ENCODE measurements around the gene KCNS3. TPM values are rescaled to one million over a fixed set of nuclear protein-coding genes. Genes with fewer than 3 reads are reported as not detected.
"Not testable (repeated sequence)": the region's sequence is repeated elsewhere in the genome, so short reads cannot be mapped to it uniquely, and the experiment has no call there.

The KCNS3 gene
- total RNA-seq, 2 experiments from 2014 or later = 0.07 to 0.11 TPM

- no peaks in the 10 kb centered on the region for H3K36me3 Mint-ChIP-seq (ENCODE audit: low read depth)
- no peak for DNase-seq
- H3K9me3 Mint-ChIP-seq (ENCODE audit: low read depth) = no peaks in the 10 kb centered on the region
- H3K27ac Mint-ChIP-seq = no peak overlapping the region
- ChIA-PET POLR2A (no interaction called here), CTCF (no interaction called here)
- intact Hi-C loops (cut with DNase I, micrococcal nuclease) = no loop called here
- no peaks in the 10 kb centered on the region for H3K4me1 Mint-ChIP-seq
- ATAC-seq = no peak
- no peak overlapping the region for H3K4me3 Mint-ChIP-seq
- no peaks in the 10 kb centered on the region for H3K27me3 Mint-ChIP-seq
Observed at GRCh38 chr2:17959356-17959755, 80.9 kb downstream of the KCNS3 start.

GRCh38 chr2:17959833-17960232, 81.4 kb downstream of the KCNS3 start:
- ATAC-seq = no peak
- no peaks in the 10 kb centered on the region for H3K27me3 Mint-ChIP-seq
- H3K4me1 Mint-ChIP-seq = no peaks in the 10 kb centered on the region
- ChIA-PET CTCF (no interaction called here), POLR2A (no interaction called here)
- no peak overlapping the region for H3K27ac Mint-ChIP-seq
- no peak overlapping the region for H3K4me3 Mint-ChIP-seq
- H3K36me3 Mint-ChIP-seq (ENCODE audit: low read depth) = no peaks in the 10 kb centered on the region
- DNase-seq = no peak
- no peaks in the 10 kb centered on the region for H3K9me3 Mint-ChIP-seq (ENCODE audit: low read depth)
- intact Hi-C loops (cut with DNase I, micrococcal nuclease) = no loop called here

GRCh38 chr2:17960925-17961324, 82.5 kb downstream of the KCNS3 start:
- H3K27me3 Mint-ChIP-seq = no peaks in the 10 kb centered on the region
- CTCF ChIA-PET = no interaction called here
- intact Hi-C loops (cut with DNase I, micrococcal nuclease) = no loop called here
- H3K27ac Mint-ChIP-seq = no peak overlapping the region
- H3K4me1 Mint-ChIP-seq = no peaks in the 10 kb centered on the region
- DNase-seq (no peak), ATAC-seq (no peak)
- POLR2A ChIA-PET = no interaction called here
- no peaks in the 10 kb centered on the region for H3K36me3 Mint-ChIP-seq (ENCODE audit: low read depth)
- H3K9me3 Mint-ChIP-seq (ENCODE audit: low read depth) = no peaks in the 10 kb centered on the region
- H3K4me3 Mint-ChIP-seq = no peak overlapping the region

- DNase-seq (no peak), ATAC-seq (no peak)
- intact Hi-C loops (cut with DNase I, micrococcal nuclease) = no loop called here
- no peaks in the 10 kb centered on the region for H3K9me3 Mint-ChIP-seq (ENCODE audit: low read depth)
- H3K4me1 Mint-ChIP-seq = no peaks in the 10 kb centered on the region
- no peaks in the 10 kb centered on the region for H3K36me3 Mint-ChIP-seq (ENCODE audit: low read depth)
- ChIA-PET POLR2A (no interaction called here), CTCF (no interaction called here)
- H3K27me3 Mint-ChIP-seq = no peaks in the 10 kb centered on the region
- no peak overlapping the region for H3K4me3 Mint-ChIP-seq
- no peak overlapping the region for H3K27ac Mint-ChIP-seq
Observed at GRCh38 chr2:17961789-17962188, 83.3 kb downstream of the KCNS3 start.

GRCh38 chr2:17962876-17963275, 84.4 kb downstream of the KCNS3 start:
- no peak for DNase-seq
- intact Hi-C loops (cut with DNase I, micrococcal nuclease) = no loop called here
- ATAC-seq = no peak
- Mint-ChIP-seq H3K9me3 (ENCODE audit: low read depth) (no peaks in the 10 kb centered on the region), H3K27ac (no peak overlapping the region), H3K4me3 (no peak overlapping the region), H3K36me3 (ENCODE audit: low read depth) (no peaks in the 10 kb centered on the region), H3K4me1 (no peaks in the 10 kb centered on the region), H3K27me3 (no peaks in the 10 kb centered on the region)
- ChIA-PET CTCF (no interaction called here), POLR2A (no interaction called here)

- H3K36me3 Mint-ChIP-seq (ENCODE audit: low read depth); intact Hi-C loops (cut with DNase I, micrococcal nuclease); DNase-seq; CTCF ChIA-PET; H3K4me1 Mint-ChIP-seq; POLR2A ChIA-PET; H3K9me3 Mint-ChIP-seq (ENCODE audit: low read depth); ATAC-seq; H3K4me3 Mint-ChIP-seq; H3K27ac Mint-ChIP-seq; H3K27me3 Mint-ChIP-seq: not testable (repeated sequence)
Observed at GRCh38 chr2:17963571-17963970, 85.1 kb downstream of the KCNS3 start.

GRCh38 chr2:17965196-17965595, 86.7 kb downstream of the KCNS3 start:
- CTCF ChIA-PET = no interaction called here

GRCh38 chr2:17966798-17967197, 88.3 kb downstream of the KCNS3 start:
- Mint-ChIP-seq H3K36me3 (ENCODE audit: low read depth) (no peaks in the 10 kb centered on the region), H3K27ac (no peak overlapping the region), H3K9me3 (ENCODE audit: low read depth) (no peaks in the 10 kb centered on the region), H3K27me3 (peaks cover 3% of the 10 kb centered on the region), H3K4me1 (no peaks in the 10 kb centered on the region), H3K4me3 (no peak overlapping the region)
- intact Hi-C loops (cut with DNase I, micrococcal nuclease) = no loop called here
- POLR2A ChIA-PET = no interaction called here
- DNase-seq = no peak
- CTCF ChIA-PET = interaction anchor here (0.8 kb wide), 1 partner anchor 39 kb away, joined by 3 read pairs; no protein-coding TSS in a partner anchor
- ATAC-seq = no peak

More at GRCh38 chr2:17965196-17965595, 86.7 kb downstream of the KCNS3 start:
- POLR2A ChIA-PET = no interaction called here
- Mint-ChIP-seq H3K36me3 (ENCODE audit: low read depth) (no peaks in the 10 kb centered on the region), H3K4me3 (no peak overlapping the region), H3K4me1 (no peaks in the 10 kb centered on the region), H3K9me3 (ENCODE audit: low read depth) (no peaks in the 10 kb centered on the region), H3K27ac (no peak overlapping the region), H3K27me3 (no peaks in the 10 kb centered on the region)
- intact Hi-C loops (cut with DNase I, micrococcal nuclease) = no loop called here
- ATAC-seq (no peak), DNase-seq (no peak)

- no peak overlapping the region for H3K27ac Mint-ChIP-seq
- no peaks in the 10 kb centered on the region for H3K9me3 Mint-ChIP-seq (ENCODE audit: low read depth)
- H3K36me3 Mint-ChIP-seq (ENCODE audit: low read depth) = no peaks in the 10 kb centered on the region
- no peak for ATAC-seq
- ChIA-PET CTCF (no interaction called here), POLR2A (no interaction called here)
- intact Hi-C loops (cut with DNase I, micrococcal nuclease) = no loop called here
- no peak for DNase-seq
- H3K27me3 Mint-ChIP-seq = peaks cover 5% of the 10 kb centered on the region
- H3K4me3 Mint-ChIP-seq = no peak overlapping the region
- H3K4me1 Mint-ChIP-seq = no peaks in the 10 kb centered on the region
Observed at GRCh38 chr2:17969661-17970060, 91.2 kb downstream of the KCNS3 start.

GRCh38 chr2:17971531-17972125, 93.2 kb downstream of the KCNS3 start:
- Mint-ChIP-seq H3K27me3 (peaks cover 5% of the 10 kb centered on the region), H3K36me3 (ENCODE audit: low read depth) (no peaks in the 10 kb centered on the region), H3K9me3 (ENCODE audit: low read depth) (no peaks in the 10 kb centered on the region), H3K27ac (no peak overlapping the region), H3K4me3 (no peak overlapping the region), H3K4me1 (no peaks in the 10 kb centered on the region)
- CTCF ChIA-PET = no interaction called here
- intact Hi-C loops (cut with DNase I, micrococcal nuclease) = no loop called here
- DNase-seq = no peak
- ATAC-seq = no peak
- POLR2A ChIA-PET = no interaction called here

GRCh38 chr2:17972991-17973390, 94.5 kb downstream of the KCNS3 start:
- no peak for ATAC-seq
- peaks cover 5% of the 10 kb centered on the region for H3K27me3 Mint-ChIP-seq
- no peaks in the 10 kb centered on the region for H3K4me1 Mint-ChIP-seq
- no peak overlapping the region for H3K4me3 Mint-ChIP-seq
- H3K27ac Mint-ChIP-seq = no peak overlapping the region
- no peaks in the 10 kb centered on the region for H3K36me3 Mint-ChIP-seq (ENCODE audit: low read depth)
- H3K9me3 Mint-ChIP-seq (ENCODE audit: low read depth) = no peaks in the 10 kb centered on the region
- POLR2A ChIA-PET = no interaction called here
- CTCF ChIA-PET = interaction anchor here (0.6 kb wide), 2 partner anchors 128 to 1142 kb away, joined by 3 to 4 read pairs; no protein-coding TSS in a partner anchor
- intact Hi-C loops (cut with DNase I, micrococcal nuclease) = no loop called here
- no peak for DNase-seq

GRCh38 chr2:17975401-17975800, 96.9 kb downstream of the KCNS3 start:
- POLR2A ChIA-PET = no interaction called here
- H3K4me1 Mint-ChIP-seq = no peaks in the 10 kb centered on the region
- no peak for ATAC-seq
- H3K27me3 Mint-ChIP-seq = peaks cover 5% of the 10 kb centered on the region
- no peak overlapping the region for H3K27ac Mint-ChIP-seq
- no peak overlapping the region for H3K4me3 Mint-ChIP-seq
- no peaks in the 10 kb centered on the region for H3K9me3 Mint-ChIP-seq (ENCODE audit: low read depth)
- CTCF ChIA-PET = no interaction called here
- intact Hi-C loops (cut with DNase I, micrococcal nuclease) = no loop called here
- no peaks in the 10 kb centered on the region for H3K36me3 Mint-ChIP-seq (ENCODE audit: low read depth)
- DNase-seq = no peak

All from activated CD4-positive, alpha-beta T cell treated with anti-CD3 and anti-CD28 coated beads for 36 hours (primary cell).